Fibroblast of lung (primary cell): Measurements from ENCODE around the gene GCFC2.

ENCODE experiments used
- EZH2 ChIP-seq: IDR thresholded peaks from 2 replicates; pipeline ENCODE4 v1.5.1; 2012; ENCODE audit warnings: low read length, control low read depth, mild to moderate bottlenecking; ENCODE audit errors: missing control alignments
- TF ChIP-seq, protein P1 (sequence below), 2 donors: IDR thresholded peaks in 1 of 2; conservative IDR thresholded peaks in 1 of 2; 1 replicate in 1 of 2; 2 replicates in 1 of 2; pipeline ENCODE4 v1.5.1; 2011 to 2012; ENCODE audit warnings: low read length in 2 of 2, control low read depth in 1 of 2, inconsistent platforms in 1 of 2, low read depth in 1 of 2, mild to moderate bottlenecking in 1 of 2

- TF ChIP-seq, protein P1, sequence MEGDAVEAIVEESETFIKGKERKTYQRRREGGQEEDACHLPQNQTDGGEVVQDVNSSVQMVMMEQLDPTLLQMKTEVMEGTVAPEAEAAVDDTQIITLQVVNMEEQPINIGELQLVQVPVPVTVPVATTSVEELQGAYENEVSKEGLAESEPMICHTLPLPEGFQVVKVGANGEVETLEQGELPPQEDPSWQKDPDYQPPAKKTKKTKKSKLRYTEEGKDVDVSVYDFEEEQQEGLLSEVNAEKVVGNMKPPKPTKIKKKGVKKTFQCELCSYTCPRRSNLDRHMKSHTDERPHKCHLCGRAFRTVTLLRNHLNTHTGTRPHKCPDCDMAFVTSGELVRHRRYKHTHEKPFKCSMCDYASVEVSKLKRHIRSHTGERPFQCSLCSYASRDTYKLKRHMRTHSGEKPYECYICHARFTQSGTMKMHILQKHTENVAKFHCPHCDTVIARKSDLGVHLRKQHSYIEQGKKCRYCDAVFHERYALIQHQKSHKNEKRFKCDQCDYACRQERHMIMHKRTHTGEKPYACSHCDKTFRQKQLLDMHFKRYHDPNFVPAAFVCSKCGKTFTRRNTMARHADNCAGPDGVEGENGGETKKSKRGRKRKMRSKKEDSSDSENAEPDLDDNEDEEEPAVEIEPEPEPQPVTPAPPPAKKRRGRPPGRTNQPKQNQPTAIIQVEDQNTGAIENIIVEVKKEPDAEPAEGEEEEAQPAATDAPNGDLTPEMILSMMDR (conservative IDR thresholded peaks at IDR 0.05 in 1 of 2, IDR thresholded peaks at IDR 0.05 in 1 of 2; ENCODE audit: low read depth in 1 of 2, low read length in 2 of 2) = no peak
- TF ChIP-seq EZH2 = no peak
Observed at GRCh38 chr2:75675908-75676307, 34.8 kb downstream of the GCFC2 start.
